HG03378 (cell line): ENCODE measurements around the gene TCF7.
A peak's percentile ranks its signal among the peaks of the same experiment; 100 is the strongest.

Experiments
- ATAC-seq: cut with Tn5 transposase; IDR thresholded peaks from one replicate; pipeline ENCODE4 v1.9.1; 2021; ENCODE audit warnings: mild to moderate bottlenecking, moderate library complexity; ENCODE audit not compliant: unreplicated experiment

TCF7 gene

GRCh38 chr5:134088994-134089560 is 25.4 kb upstream of the TCF7 start:
- no peak for ATAC-seq

GRCh38 chr5:134090522-134090921 is 24.0 kb upstream of the TCF7 start:
- ATAC-seq, result no peak

- ATAC-seq, result no peak
Observed at GRCh38 chr5:134091626-134092121, 22.8 kb upstream of the TCF7 start.

DNA sequence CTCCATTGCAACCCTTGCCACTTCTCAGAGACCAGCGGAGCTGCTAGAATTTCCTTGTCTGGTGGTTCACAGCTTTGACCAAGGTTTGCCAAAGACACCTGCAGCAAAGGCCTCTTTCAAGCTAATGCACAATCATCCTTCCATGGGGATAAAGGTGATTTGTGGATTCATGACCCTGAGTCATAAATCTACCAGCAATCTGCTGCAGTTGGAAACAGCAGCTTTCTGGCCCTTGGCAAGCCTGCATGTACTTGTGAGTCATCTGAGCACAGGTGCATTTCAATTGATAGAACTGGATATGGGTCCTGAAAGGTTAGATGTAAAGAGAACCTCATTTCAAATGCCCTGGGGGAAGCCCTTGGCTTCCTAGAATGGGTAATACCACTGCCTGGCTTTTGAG is 21.6 kb upstream of the TCF7 start:
- no peak for ATAC-seq

GRCh38 chr5:134093351-134093750 is 21.1 kb upstream of the TCF7 start:
- no peak for ATAC-seq

DNA sequence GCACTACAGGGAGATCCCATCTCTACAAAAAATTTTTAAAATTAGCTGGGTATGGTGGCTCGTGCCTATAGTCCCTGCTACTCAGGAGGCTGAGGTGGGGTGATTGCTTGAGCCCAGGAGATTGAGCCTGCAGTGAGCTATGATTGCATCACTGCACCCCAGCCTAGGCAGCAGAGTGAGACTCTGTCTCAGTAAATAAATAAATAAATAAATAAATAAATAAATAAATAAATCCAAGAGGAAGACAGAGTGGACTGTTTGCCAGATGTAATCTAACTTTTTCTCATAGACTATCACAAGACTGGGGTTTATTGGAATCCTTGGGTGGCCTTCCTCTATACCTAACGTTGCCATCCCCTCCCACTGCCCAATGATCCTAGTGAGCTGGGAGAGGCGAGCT is 19.2 kb upstream of the TCF7 start:
- no peak for ATAC-seq

DNA sequence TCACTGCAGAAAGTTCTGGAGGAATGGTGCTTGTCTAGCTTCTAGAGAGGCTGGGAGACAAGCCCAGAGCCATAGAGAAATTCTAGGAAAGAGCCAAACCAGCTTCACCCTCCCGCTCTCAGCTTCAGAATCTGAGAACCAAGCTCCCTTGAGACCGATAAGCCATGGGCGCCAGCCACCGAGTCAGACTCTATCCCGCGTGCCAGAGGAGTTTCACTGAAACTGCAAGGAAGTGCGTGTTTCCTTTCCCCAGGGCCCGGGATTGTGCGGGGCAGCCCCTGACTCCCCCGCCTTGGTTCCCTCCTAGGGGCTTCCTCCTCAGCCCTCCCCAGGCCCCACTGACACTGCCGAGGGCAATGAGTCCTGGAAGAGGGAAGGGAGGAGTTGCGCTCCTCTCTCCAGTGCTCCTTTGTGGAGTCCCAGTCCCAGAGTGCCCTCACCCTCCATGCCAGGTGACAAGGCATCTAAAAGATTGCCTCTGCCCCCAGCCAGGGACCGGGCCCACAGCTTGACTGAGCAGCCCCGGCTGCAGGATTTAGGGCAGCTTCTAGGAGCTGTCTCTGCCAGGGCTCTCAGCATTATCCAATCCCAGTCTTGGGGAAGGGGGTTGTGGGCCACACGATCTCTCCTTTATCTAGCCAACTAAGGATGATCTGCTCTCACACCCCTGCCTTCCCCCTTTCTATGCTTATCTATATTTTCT is 18.4 kb upstream of the TCF7 start:
- no peak for ATAC-seq

DNA sequence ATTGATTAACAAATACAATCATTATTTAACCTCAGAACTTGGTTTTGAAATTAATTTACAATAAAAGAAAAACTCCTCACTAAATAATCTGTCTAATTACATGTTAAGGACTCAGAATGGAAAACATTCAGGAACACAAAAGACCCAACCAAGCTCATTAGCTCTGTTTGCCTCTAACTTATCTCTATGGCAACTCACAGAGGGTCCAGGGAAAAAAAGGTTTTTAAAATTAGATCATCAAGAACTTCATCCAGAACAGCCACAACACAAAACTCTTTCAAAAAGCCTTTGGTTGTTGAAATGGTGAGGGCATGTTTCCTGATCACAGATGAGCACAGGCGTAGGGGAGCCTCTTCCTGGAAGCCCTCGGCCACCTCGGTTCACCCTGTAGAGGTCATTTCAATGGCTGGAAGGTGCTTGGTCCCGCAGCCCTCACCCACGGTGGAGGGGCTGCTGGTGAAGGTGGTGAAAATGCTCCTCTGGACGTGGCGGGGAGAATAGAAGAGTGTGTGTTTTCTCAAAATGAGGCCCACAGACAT is 17.2 kb upstream of the TCF7 start:
- no peak for ATAC-seq

- no peak for ATAC-seq
Observed at GRCh38 chr5:134098690-134099089, 15.8 kb upstream of the TCF7 start.

- ATAC-seq, result no peak
Observed at GRCh38 chr5:134099288-134099872, 15.1 kb upstream of the TCF7 start.

GRCh38 chr5:134099939-134100282 is 14.6 kb upstream of the TCF7 start:
- ATAC-seq, result no peak

DNA sequence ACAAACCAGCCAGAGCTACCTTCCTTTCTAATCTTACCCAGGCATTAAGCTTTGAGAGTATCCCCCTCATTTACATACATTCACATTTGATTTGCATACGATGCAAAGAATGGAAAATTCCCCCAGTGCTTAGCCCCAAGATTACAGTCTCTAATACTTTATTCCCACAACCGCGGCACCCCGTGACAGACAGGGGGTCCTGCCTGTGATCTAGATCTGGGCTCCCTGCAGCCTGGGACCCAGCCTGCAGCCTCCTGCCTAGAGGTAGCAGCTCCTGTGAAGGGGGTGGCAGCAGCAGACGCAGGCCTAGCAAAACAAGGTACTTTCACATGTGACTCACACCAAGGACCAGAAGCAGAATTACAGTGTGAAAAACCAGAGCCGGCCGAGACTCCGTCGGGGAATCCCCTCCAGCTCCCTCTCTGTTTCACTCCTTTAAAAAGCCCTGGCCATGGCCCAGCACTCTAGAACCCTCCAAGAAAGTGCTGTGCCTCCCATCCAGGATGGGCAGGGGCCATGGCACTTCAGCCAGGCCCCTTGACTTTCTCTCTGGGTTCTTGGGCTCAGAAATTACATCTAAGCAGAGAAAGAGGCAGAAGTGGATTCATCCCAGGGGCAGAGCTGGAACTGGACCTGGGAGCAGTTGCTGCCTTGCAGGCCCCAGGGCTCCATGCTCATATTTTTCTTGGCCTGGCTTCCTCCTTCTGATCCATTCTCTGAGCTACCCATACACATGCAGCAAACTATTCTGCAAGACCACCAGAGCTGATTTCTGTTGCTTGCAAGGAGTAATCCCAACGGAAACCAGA is 14.0 kb upstream of the TCF7 start:
- ATAC-seq, result peak; percentile 81

GRCh38 chr5:134101686-134102439 is 12.6 kb upstream of the TCF7 start:
- no peak for ATAC-seq

DNA sequence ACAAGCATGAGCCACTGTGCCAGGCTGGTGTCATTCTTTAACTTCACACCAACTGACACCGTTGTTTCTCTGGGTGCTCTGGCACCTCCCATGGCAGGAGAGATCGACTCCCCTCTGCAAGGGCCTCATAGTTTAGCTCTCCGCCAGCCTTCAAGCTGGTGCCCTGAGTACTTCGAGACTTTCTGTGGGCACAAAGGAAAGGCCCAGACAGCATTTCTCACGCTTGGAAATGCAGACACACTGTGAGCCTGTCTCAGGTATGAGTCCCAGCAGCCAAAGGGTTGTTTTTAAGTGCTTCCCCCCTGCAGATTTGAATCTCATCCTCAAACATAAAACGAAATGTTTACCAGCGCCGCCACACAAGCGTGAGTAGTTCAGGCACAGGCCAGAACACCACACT is 11.1 kb upstream of the TCF7 start:
- no peak for ATAC-seq

DNA sequence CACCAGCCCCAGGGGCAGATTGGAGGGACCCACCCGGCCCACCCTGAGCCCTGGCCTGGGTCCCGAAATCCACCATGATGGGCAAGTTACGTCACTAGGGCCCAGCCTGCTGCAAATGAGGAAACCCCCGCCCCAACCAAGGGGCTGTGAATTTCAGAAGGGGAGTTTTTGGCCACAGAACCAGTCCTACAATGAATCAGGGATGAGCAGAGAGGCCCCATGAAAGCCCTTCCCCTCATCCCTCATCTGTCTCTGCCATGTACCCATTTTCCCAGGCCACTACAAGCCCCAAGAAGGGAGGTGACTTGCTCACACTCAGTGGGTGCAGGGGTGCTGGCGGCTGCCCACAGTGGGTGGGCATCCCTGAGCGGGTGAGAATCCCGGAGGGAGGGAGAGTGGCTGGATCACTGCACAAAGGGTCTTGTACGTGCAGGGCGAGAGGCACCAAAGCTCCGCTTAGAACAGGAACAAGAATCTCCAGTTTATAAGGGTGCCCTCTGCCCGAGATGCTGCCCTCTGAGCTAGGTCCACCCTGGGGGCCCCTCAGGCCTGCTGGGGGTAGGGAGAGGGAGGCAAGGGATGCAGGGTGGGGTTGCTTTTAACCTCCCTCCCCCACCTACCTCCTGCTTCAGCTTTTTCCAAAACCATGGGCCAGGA is 10.4 kb upstream of the TCF7 start:
- no peak for ATAC-seq

DNA sequence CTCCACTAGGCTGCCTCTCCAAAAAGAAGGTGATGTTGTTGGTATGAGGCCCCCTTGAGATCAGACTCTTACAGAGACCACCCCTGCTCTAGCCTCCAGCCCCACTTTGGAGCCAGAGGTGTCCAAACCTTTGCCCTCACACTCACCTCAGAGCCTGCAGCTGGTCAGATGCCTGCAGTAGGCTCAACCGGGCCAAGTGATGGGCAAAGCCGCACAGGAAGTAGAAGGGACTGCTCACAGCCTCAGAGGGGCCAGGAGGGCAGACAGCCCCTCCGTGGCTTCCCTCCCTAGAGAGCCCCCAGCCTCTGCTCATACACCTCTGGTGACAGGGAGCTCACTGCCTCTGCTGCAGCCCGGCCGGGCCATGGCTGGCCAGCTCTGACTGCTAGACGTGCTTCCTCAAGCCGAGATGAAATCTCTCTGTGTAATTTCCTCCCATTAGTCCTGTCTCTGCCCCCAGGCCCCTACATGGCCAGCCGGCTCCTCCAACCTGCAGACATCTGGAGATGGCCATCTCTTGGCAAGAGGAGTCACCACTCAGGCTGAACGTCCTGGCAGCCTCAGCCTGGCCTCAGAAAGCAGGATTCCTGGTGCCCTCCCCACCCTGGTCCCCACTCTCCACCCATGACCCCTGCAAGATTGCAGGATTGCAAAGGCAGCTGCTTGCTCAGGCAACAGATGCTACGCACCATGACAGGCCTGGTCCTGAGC is 7.3 kb upstream of the TCF7 start:
- no peak for ATAC-seq

GRCh38 chr5:134107779-134108178 is 6.7 kb upstream of the TCF7 start:
- no peak for ATAC-seq

DNA sequence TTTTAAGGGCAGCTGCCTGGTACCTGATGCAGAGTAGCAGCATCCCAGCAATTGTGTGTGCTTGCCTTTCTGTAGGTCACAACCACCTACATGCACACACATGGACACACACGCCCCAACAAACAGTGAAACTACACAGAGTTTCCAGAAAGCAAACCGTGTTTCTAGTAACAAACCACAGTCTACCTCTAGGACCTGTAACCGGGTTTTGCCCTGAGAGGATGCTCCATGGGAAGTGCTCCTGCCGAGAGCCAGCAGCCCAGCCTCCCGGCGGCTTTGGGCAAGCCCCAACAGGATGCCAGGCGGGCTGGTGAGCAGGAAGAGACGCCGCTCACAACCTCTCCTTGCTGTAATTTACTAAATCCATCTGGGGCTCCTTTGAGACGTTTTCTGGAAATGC is 4.1 kb upstream of the TCF7 start:
- no peak for ATAC-seq
